Prostate gland (tissue), 2 donors: ENCODE measurements around the gene COLEC11.

ENCODE experiments used
- POLR2A ChIP-seq: fragments of 450-650 bp; IDR thresholded peaks from one replicate; pipeline ENCODE4 v1.6.1; 2016; ENCODE audit warnings: antibody characterized with exemption, mild to moderate bottlenecking
- POLR2AphosphoS5 ChIP-seq: sonication (generic); formaldehyde crosslinking; IDR thresholded peaks from one replicate; pipeline ENCODE4 v1.6.1; 2017; ENCODE audit warnings: antibody characterized with exemption
- TF ChIP-seq, protein P1 (sequence below), 4 experiments: fragments of 200-600 bp in 2 of 4; fragments of 450-650 bp in 2 of 4; sonication (generic) in 2 of 4; IDR thresholded peaks; 1 replicate in 3 of 4; 2 replicates in 1 of 4; pipeline ENCODE4 v1.5.1; 2016 to 2019; ENCODE audit warnings: antibody characterized with exemption in 4 of 4, mild to moderate bottlenecking in 2 of 4, moderate library complexity in 2 of 4

- TF ChIP-seq, protein P1, sequence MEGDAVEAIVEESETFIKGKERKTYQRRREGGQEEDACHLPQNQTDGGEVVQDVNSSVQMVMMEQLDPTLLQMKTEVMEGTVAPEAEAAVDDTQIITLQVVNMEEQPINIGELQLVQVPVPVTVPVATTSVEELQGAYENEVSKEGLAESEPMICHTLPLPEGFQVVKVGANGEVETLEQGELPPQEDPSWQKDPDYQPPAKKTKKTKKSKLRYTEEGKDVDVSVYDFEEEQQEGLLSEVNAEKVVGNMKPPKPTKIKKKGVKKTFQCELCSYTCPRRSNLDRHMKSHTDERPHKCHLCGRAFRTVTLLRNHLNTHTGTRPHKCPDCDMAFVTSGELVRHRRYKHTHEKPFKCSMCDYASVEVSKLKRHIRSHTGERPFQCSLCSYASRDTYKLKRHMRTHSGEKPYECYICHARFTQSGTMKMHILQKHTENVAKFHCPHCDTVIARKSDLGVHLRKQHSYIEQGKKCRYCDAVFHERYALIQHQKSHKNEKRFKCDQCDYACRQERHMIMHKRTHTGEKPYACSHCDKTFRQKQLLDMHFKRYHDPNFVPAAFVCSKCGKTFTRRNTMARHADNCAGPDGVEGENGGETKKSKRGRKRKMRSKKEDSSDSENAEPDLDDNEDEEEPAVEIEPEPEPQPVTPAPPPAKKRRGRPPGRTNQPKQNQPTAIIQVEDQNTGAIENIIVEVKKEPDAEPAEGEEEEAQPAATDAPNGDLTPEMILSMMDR (IDR thresholded peaks at IDR 0.05), result no peak
- no peak for TF ChIP-seq POLR2A
- TF ChIP-seq POLR2AphosphoS5, result no peak
These were observed 89.0 kb downstream of the COLEC11 start for GRCh38 chr2:3683748-3684454.
